HG03108 (cell line): Measurements from ENCODE around the gene TRABD.
"Not testable (repeated sequence)": the region's sequence is repeated elsewhere in the genome, so short reads cannot be mapped to it uniquely, and the experiment has no call there.

ENCODE experiments used
- ATAC-seq: cut with Tn5 transposase; IDR thresholded peaks from one replicate; pipeline ENCODE4 v1.9.1; 2021; ENCODE audit warnings: moderate library complexity; ENCODE audit not compliant: unreplicated experiment

Gene TRABD

GRCh38 chr22:50151571-50152537, 33.9 kb upstream of the TRABD start:
- no peak for ATAC-seq

DNA sequence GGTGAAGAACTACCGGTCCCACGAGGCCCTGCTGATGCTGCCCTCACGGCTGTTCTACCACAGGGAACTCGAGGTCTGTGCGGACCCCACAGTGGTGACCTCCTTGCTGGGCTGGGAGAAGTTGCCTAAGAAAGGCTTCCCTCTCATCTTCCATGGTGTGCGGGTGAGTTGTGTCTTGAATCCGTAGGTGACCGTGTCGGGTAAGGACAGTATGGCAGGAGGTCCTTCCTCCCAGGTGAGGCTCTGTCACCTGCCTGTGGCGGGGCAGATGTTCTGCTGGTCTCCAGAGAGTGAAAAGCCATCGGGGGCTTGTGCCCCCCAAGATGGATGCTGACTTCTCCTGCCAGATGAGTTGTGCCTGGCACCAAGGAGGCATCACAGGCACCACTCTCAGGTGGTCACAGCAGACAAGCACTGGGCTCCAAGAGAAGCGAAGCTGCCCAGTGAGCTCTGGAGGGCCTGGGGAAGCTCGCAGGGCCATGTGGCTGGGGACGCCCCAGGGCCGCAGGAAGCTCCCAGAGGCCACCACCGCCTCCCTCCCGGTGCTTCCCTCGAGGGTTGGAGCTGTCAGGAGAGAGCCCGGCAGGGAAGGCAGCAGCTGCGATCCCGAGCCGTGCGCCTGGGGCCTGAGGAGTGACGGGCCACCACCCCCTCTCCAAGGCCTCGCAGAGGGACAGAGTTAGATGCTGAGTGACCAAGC, 32.5 kb upstream of the TRABD start:
- no peak for ATAC-seq

GRCh38 chr22:50153756-50154140, 32.0 kb upstream of the TRABD start:
- no peak for ATAC-seq

GRCh38 chr22:50157709-50158375, 27.9 kb upstream of the TRABD start:
- ATAC-seq: no peak

- no peak for ATAC-seq
Measured at GRCh38 chr22:50160947-50161346, 24.8 kb upstream of the TRABD start.

DNA sequence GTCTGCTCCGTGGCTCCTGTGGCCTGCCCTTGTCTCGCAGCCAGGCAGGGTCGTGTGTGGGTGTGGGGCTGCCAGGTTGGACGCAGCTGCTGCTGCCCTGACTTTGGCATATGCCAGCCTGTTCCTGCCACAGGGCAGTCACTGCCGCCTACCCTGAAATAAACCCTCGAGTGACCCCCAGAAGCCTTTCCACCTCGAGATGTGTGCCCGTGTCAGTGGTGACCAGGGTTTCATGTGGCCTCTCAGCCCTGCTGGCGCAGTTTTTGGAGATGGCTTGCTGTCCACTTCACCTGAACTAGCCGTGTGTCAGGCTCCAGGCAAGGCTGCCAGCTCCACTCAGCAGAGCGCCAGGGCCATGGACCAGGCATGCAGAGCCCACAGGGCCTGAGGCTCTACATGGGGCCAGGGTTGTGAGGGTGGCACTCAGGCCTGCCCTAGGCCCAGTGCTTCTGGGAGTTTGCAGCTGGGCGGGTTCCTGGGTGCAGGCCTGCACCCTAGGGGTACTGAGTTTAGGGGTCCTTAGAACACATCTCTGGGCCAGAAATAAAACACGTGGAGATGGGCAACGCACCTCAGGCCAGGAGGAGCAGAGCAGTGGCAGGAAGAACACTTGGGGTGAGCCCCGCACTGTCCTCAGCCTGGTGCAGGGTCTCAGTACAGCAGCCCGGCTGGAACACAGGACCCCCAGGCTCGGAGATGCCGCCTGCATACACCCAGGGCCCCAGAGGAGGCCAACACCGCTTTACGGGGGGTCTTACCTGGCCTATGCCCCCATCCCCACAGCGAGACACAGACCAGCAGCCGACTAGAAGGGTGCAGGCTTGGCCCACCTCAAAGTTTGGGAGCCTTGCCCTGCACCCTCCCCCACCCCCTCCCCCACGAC, 24.0 kb upstream of the TRABD start:
- no peak for ATAC-seq

DNA sequence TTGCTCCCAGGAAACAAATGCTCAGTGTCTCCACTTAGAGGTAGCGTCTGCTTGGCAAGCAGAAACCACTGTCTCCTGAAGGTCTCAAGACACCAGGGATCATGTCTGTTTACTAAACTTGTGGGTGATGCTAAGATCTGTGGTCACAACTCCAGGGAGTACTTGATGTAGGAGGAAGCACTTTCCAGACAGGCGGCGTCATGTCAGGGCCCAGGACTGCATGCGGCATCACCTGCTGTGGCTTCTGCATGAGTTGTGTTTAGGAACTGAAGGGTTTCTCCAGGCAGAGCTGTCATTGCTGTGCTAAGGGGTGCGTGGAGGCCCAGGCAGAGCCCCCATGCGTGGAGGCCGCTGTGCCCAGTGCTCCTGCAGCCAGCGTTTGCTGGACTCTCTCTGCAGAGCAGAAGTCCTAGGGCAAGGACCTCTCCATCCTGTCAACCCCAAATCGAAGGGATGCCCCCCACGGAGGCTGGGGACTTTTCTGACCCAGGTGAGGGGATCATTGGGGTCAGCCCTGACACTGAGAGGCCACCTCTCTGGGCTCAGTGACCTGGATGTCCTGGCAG, 23.2 kb upstream of the TRABD start:
- ATAC-seq: no peak

DNA sequence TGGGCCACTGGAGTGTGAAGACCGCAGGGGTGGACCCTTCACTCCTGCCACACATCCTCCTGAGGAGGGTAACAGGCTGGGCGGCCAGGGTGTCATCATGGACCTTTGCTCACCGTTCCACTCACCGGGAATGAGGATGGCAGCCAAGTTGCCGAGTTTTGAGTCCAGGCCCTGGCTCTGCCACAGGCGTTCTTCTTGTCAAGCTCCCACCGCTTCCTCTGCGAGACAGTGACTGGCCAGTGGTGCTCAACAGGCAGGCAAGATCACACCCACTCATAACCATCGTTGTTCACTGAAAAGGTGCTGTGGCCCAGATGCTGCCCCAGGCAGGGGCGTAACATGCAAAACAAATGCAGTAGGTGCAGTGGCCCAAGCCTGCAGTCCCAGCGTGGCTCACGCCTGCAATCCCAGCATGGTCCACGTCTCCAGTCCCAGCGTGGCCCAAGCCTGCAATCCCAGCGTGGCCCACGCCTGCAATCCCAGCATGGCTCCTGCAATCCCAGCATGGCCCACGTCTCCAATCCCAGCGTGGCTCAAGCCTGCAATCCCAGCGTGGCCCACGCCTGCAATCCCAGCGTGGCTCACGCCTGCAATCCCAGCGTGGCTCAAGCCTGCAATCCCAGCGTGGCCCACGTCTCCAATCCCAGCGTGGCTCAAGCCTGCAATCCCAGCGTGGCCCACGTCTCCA, 20.1 kb upstream of the TRABD start:
- ATAC-seq: no peak

GRCh38 chr22:50167689-50168489, 17.8 kb upstream of the TRABD start:
- ATAC-seq: no peak

GRCh38 chr22:50168490-50169180, 17.1 kb upstream of the TRABD start:
- not testable (repeated sequence) for ATAC-seq

DNA sequence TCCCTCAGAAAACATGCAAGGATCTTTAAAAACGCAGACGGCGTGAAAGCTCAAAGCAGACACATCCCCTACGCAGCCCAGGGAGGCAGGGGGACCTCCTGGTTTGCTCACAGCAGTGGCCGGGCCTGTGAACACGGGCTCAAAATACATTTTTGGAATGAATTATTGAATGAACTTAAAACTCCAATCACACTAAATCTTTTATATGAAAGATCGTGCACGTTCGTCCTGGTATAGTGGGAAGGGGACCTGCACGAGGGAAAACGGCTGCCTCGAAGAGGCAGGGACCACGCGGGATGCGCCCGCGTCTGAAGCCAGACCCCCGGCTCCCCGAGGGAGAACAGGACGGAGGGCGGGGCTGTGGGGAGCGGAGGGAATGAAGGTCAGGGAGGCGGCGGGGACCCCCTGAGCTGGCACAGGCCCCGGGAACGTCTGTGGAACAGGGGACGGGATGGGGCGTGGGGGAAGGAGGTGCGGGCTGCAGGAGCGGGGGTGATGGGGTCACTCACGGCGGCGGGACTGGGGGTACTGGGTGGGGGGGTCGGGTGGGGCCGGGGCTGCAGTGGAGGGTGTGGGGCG, 16.4 kb upstream of the TRABD start:
- no peak for ATAC-seq

DNA sequence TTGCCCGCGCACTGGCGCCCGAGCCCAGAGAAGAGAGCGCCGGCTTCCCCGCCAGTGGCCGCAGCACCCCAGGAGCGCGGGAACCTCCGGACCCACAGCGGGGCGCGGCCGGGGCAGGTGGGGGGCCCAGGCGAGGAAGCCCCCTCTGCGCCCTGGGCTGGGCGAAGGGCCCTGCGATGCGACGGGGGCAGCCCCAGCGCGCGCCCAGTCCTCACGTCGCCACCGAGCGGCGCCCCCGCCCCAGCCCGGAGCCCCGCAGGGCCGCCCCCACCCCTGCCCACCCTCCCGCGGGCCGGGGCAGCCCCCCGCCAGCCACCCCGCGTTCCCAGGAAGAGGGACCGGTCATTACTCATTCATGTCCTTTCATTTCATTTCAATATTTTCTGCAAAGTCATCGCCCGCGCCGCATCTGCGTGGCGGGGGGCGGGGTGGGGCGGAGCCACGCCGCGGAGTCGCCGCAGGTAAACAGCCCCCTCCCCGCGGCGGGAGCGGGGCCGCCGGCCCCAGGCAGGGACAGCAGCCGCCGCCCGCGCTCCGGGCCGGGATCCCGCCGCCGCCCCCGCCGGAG, 15.9 kb upstream of the TRABD start:
- ATAC-seq: no peak

DNA sequence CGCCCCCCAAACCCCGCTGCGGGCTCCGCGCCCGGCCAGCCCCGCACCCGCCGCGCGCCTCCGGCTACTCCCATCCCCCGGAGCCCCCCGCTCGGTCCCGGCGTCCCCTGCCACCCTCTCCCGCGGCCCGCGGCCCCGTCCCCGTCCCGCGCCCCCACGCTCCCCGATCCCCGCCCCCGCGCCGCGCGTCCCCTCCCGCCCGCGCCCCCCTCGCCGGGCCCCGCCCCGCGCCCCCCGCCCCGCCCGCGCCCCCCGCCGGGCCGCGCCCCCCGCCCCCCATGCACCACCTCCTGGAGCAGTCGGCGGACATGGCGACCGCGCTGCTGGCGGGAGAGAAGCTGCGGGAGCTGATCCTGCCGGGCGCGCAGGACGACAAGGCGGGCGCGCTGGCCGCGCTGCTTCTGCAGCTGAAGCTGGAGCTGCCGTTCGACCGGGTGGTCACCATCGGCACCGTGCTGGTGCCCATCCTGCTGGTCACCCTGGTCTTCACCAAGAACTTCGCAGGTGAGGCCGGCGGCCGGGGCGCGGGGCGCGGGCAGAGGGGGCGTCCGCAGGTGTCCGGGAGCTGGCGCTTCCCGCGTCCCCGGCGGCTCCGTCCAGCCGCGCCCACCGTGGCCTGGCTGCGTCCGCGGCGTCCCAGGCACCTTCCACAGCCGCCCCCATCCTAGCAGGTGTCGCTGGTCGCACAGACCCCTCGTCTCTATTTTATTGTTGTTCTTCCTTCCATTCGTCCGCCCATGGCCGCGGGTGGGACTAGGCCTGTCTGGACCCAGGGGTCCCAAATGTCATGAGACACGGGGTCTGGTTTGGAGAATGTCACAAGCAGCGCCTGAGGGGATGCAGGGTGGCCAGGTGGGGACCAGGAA, 15.0 kb upstream of the TRABD start, which contains the start of gene PANX2:
Gene PANX2, plus strand, starts transcription at position 279 of the 866 bp plus-strand sequence. Its CDS starts 0 bp downstream, at position 279.
- no peak for ATAC-seq

DNA sequence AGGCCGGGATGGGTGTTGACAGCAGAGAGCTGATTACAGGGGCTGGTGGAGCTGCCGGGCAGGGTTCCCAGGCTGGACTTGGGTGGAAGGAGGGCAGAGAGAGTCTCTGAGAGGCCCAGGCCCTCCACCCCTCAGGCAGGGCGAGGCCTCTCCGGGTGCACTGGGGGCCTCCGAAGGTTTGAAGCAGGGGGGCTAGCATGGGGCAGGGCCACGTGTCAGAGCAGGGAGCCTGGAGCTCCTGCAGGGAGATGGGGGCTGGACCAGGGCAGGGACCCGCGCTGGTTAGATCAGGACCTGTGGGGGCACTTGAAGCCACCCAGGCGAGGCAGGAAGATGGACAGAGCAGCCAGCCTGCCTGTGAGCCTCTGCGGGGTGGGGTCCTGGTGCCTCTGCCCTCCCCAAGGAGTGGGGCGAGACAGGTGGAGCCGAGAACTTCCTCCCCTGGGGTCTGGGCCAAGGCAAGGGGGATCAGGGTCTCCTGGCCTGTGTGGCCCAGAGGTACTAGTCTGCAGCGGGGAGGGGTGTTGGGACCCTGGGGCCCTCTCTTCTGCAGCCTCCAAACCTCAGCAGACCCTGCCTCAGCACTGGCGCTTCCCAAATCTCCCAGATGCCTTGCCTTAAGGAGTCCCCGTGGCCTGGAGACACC, 14.3 kb upstream of the TRABD start:
- no peak for ATAC-seq

DNA sequence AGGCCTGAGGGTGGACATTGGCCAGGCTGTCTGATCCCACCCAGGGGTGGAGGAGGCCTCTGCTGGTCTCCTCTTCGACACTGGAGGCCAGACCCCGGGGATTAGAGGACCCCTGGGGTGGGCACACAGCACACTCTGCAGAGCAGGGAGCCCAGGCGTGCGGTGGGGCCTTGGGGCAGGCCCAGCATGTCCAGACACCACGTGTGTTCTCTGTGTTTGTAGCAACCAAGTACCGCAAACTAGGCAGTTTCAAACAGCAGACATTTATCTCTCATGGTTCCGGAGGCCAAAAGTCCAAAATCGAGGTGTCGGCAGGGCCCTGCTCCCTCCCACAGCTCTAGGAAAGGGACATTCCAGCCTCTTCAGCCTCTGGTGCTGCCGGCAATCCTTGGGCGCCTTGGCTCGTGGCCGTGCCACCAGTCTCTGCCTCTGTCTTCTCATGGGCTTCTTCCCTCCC, 13.7 kb upstream of the TRABD start:
- no peak for ATAC-seq
